Left ventricle myocardium inferior (tissue), 1 donor: Measurements from ENCODE around the gene PALD1. TPM values are rescaled to one million over a fixed set of nuclear protein-coding genes. Genes with fewer than 3 reads are reported as not detected.

Experiments
- DNase-seq: peaks from one replicate; pipeline ENCODE4 v3.0.0-alpha.2; 2020
- H3K27ac ChIP-seq: fragments of 200-600 bp; replicated peaks from 2 replicates; pipeline ENCODE4 v1.8.0; 2021
- H3K27me3 ChIP-seq: fragments of 200-600 bp; 2 replicates; pipeline ENCODE4 v1.8.0; 2021; ENCODE audit warnings: low read depth
- H3K36me3 ChIP-seq: fragments of 200-600 bp; 2 replicates; pipeline ENCODE4 v1.8.0; 2021
- H3K4me1 ChIP-seq: fragments of 200-600 bp; 2 replicates; pipeline ENCODE4 v1.8.0; 2021
- H3K4me3 ChIP-seq: fragments of 200-600 bp; 2 replicates; pipeline ENCODE4 v1.8.0; 2021; ENCODE audit warnings: mild to moderate bottlenecking, moderate library complexity
- H3K9me3 ChIP-seq: fragments of 200-600 bp; replicated peaks from 2 replicates; pipeline ENCODE4 v1.8.0; 2021
- CTCF ChIP-seq: fragments of 200-600 bp; IDR thresholded peaks from 2 replicates; pipeline ENCODE4 v1.8.0; 2021; ENCODE audit warnings: antibody characterized with exemption, mild to moderate bottlenecking, borderline replicate concordance
- intact Hi-C: fragments of 100-400 bp; cut with micrococcal nuclease; formaldehyde crosslinking; loops from one replicate; pipeline ENCODE4 v1.11.0; 2022
- total RNA-seq: library from RNA; stranded (reverse); fragmentation: NEBNext Ultra II Directional; extraction: Animal tissue kit (Norgen Biotek cat#: 25700); gene quantifications from one replicate; pipeline ENCODE4 v1.2.1, GENCODE V29; 2021
- donor health status: DM: no; HTN: yes; CAD: no; lungs with severe emphysema.

The PALD1 gene
- total RNA-seq, 1 donor from 2014 or later, result 5.1 TPM

- no peaks in the 10 kb centered on the region for H3K27me3 ChIP-seq
- intact Hi-C loops, result loop anchor here (2.0 kb wide), 1 partner anchor 79 kb away; no protein-coding TSS in a partner anchor
These were observed 61.7 kb downstream of the PALD1 start for GRCh38 chr10:70540089-70540788.

GRCh38 chr10:70540789-70541360 is 62.3 kb downstream of the PALD1 start:
- Histone ChIP-seq H3K9me3 (no peaks in the 10 kb centered on the region), H3K4me1 (no peaks in the 10 kb centered on the region), H3K36me3 (peaks cover 26% of the 10 kb centered on the region), H3K27ac (no peak overlapping the region), H3K4me3 (no peak overlapping the region), H3K27me3 (no peaks in the 10 kb centered on the region)
- TF ChIP-seq CTCF, result peak; percentile 39
- intact Hi-C loops, result loop anchor here (2.0 kb wide), 1 partner anchor 80 kb away; no protein-coding TSS in a partner anchor
- no peak for DNase-seq

More at GRCh38 chr10:70540089-70540788, 61.7 kb downstream of the PALD1 start:
- H3K9me3 ChIP-seq, result no peaks in the 10 kb centered on the region
- H3K27ac ChIP-seq, result no peak overlapping the region
- peaks cover 26% of the 10 kb centered on the region for H3K36me3 ChIP-seq
- no peaks in the 10 kb centered on the region for H3K4me1 ChIP-seq
- no peak overlapping the region for H3K4me3 ChIP-seq
- peak; percentile 79 for TF ChIP-seq CTCF
- no peak for DNase-seq

GRCh38 chr10:70541736-70542564 is 63.4 kb downstream of the PALD1 start:
- no peak for DNase-seq
- Histone ChIP-seq H3K36me3 (peaks cover 26% of the 10 kb centered on the region), H3K4me3 (no peak overlapping the region), H3K9me3 (no peaks in the 10 kb centered on the region), H3K27ac (no peak overlapping the region), H3K4me1 (peaks cover 4% of the 10 kb centered on the region), H3K27me3 (no peaks in the 10 kb centered on the region)
- intact Hi-C loops, result loop anchor here (2.0 kb wide), 1 partner anchor 81 kb away; no protein-coding TSS in a partner anchor
- no peak for TF ChIP-seq CTCF

- Histone ChIP-seq H3K4me3 (no peak overlapping the region), H3K27me3 (no peaks in the 10 kb centered on the region), H3K36me3 (peaks cover 29% of the 10 kb centered on the region), H3K27ac (no peak overlapping the region), H3K9me3 (no peaks in the 10 kb centered on the region), H3K4me1 (peaks cover 4% of the 10 kb centered on the region)
- DNase-seq, result no peak
- peak; percentile 27 for TF ChIP-seq CTCF
- intact Hi-C loops, result no loop called here
These were observed 64.0 kb downstream of the PALD1 start for GRCh38 chr10:70542565-70542938.

GRCh38 chr10:70543911-70544310 is 65.3 kb downstream of the PALD1 start:
- intact Hi-C loops, result no loop called here
- no peak for DNase-seq
- peaks cover 38% of the 10 kb centered on the region for H3K36me3 ChIP-seq
- H3K9me3 ChIP-seq, result no peaks in the 10 kb centered on the region
- no peak for TF ChIP-seq CTCF
- H3K27me3 ChIP-seq, result no peaks in the 10 kb centered on the region
- no peak overlapping the region for H3K27ac ChIP-seq
- H3K4me1 ChIP-seq, result peaks cover 4% of the 10 kb centered on the region
- no peak overlapping the region for H3K4me3 ChIP-seq
